ENCODE measurements around the gene GLB1L3. TPM values are rescaled to one million over a fixed set of nuclear protein-coding genes. Genes with fewer than 3 reads are reported as not detected.

GLB1L3 gene
- total and polyA plus RNA-seq, 2 donors (not counting 3 experiments of a cell fraction or from before 2014, with no cell fraction given), result not detected

DNA sequence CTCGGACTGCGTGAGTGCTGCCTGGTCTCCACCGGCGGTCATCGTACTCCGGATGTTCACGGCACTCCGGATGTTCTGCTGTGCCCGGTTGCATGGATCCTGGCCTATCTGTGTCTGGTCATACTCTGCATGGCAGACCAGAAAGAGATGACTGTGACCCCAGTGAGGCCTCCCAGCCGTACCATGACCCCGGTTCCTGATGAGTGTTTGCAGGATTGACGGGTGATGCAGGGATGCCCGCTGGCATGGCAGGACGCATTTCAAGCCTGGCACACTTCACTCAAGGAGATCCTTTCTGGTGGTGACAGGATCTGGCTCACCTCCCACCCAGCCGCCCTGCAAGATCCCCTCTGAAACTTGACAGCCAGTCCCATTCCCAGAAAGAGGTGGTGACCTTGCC lies 61.9 kb downstream of the GLB1L3 start:
- intact Hi-C loops (cut with micrococcal nuclease), result loop anchor here (10.0 kb wide), 1 partner anchor 303 kb away; no protein-coding TSS in a partner anchor
- no TSS peak for BruUV-seq (replicated peaks)
- Histone ChIP-seq H3K4me2 (ENCODE audit: insufficient read depth, low read length) (no peak overlapping the region), H3K9me3 (replicated peaks; ENCODE audit: control insufficient read depth, insufficient read depth, low read length) (no peaks in the 10 kb centered on the region), H3K4me1 (ENCODE audit: control insufficient read depth, extremely low read depth, insufficient read depth, low read length) (no peaks in the 10 kb centered on the region), H2AFZ (ENCODE audit: low read depth, low read length) (no peak overlapping the region), H3K79me2 (ENCODE audit: control insufficient read depth, insufficient read depth, low read length) (no peaks in the 10 kb centered on the region), H3K27ac (ENCODE audit: insufficient read depth, low read depth, low read length) (no peak overlapping the region), H3K27me3 (ENCODE audit: control insufficient read depth in 2 of 2, insufficient read depth in 2 of 2, low read length in 2 of 2) (peaks cover 2 to 3% of the 10 kb centered on the region in 2 experiments), H3K9ac (replicated peaks; ENCODE audit: extremely low read depth, insufficient read depth, low read length) (no peak overlapping the region), H3K36me3 (ENCODE audit: control insufficient read depth in 2 of 2, extremely low read depth in 1 of 2, insufficient read depth in 2 of 2, low read length in 2 of 2) (no peaks in the 10 kb centered on the region), H3K9me1 (replicated peaks; ENCODE audit: control insufficient read depth, extremely low read depth, insufficient read depth, low read length) (no peaks in the 10 kb centered on the region), H3K4me3 (replicated peaks in 1 of 3; ENCODE audit: insufficient read depth in 1 of 3, low read depth in 1 of 3, low read length in 3 of 3) (no peak overlapping the region), H4K20me1 (replicated peaks; ENCODE audit: control insufficient read depth, extremely low read depth, insufficient read depth, low read length) (no peaks in the 10 kb centered on the region)
- ChIA-PET POLR2A (no interaction called here), CTCF (no interaction called here)
- dilution Hi-C loops (cut with MboI; ENCODE audit: extremely low pct_ligation_motif_present, low sequenced_read_pairs), result no loop called here
- no peak for DNase-seq (ENCODE audit: low read depth, low spot score)
- FAIRE-seq, result no peak
- TF ChIP-seq FOS (IDR thresholded peaks at IDR 0.05; ENCODE audit: borderline replicate concordance, insufficient read depth, low read length), result no peak
- no peak for TF ChIP-seq EZH2 (IDR thresholded peaks at IDR 0.05; ENCODE audit: borderline replicate concordance, low read depth, low read length, severe bottlenecking)
- TF ChIP-seq POLR2A (IDR thresholded peaks at IDR 0.05; ENCODE audit: low read depth, low read length), result no peak
- no peak for TF ChIP-seq POLR2AphosphoS5 (IDR thresholded peaks at IDR 0.05; ENCODE audit: insufficient read depth, low read depth, low read length)
- no peak for TF ChIP-seq GATA2 (IDR thresholded peaks at IDR 0.05; ENCODE audit: insufficient read depth, insufficient read length, low read depth, low read length)
- TF ChIP-seq JUN (IDR thresholded peaks at IDR 0.05; ENCODE audit: borderline replicate concordance, insufficient read depth, insufficient read length, low read depth), result no peak
- TF ChIP-seq, protein P1, sequence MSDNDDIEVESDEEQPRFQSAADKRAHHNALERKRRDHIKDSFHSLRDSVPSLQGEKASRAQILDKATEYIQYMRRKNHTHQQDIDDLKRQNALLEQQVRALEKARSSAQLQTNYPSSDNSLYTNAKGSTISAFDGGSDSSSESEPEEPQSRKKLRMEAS (IDR thresholded peaks at IDR 0.05; ENCODE audit: insufficient read depth, insufficient read length), result no peak
- TF ChIP-seq MYC (IDR thresholded peaks at IDR 0.05; ENCODE audit: low read depth, low read length), result no peak
- TF ChIP-seq, protein P2, sequence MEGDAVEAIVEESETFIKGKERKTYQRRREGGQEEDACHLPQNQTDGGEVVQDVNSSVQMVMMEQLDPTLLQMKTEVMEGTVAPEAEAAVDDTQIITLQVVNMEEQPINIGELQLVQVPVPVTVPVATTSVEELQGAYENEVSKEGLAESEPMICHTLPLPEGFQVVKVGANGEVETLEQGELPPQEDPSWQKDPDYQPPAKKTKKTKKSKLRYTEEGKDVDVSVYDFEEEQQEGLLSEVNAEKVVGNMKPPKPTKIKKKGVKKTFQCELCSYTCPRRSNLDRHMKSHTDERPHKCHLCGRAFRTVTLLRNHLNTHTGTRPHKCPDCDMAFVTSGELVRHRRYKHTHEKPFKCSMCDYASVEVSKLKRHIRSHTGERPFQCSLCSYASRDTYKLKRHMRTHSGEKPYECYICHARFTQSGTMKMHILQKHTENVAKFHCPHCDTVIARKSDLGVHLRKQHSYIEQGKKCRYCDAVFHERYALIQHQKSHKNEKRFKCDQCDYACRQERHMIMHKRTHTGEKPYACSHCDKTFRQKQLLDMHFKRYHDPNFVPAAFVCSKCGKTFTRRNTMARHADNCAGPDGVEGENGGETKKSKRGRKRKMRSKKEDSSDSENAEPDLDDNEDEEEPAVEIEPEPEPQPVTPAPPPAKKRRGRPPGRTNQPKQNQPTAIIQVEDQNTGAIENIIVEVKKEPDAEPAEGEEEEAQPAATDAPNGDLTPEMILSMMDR (IDR thresholded peaks at IDR 0.05; ENCODE audit: extremely low read depth in 1 of 2, insufficient read depth in 1 of 2, low read depth in 1 of 2, low read length in 2 of 2), result no peak
